ENCODE measurements around the gene UNC13A.

Gene UNC13A

GRCh38 chr19:17647071-17648020 is 40.8 kb downstream of the UNC13A start:
- H3K27ac ChIP-seq = no peak overlapping the region
- no peak overlapping the region for H3K4me3 ChIP-seq
- TF ChIP-seq CTCF (IDR thresholded peaks at IDR 0.05) = no peak
- DNase-seq (ENCODE audit: low spot score) = no peak

- H3K4me3 ChIP-seq = no peak overlapping the region
- no peak overlapping the region for H3K27ac ChIP-seq
- TF ChIP-seq CTCF (IDR thresholded peaks at IDR 0.05) = no peak
- DNase-seq (ENCODE audit: low spot score) = no peak
Measured at GRCh38 chr19:17646441-17646840, 41.7 kb downstream of the UNC13A start.

- DNase-seq (ENCODE audit: low spot score) = no peak
- Histone ChIP-seq H3K4me3 (no peak overlapping the region), H3K27ac (no peak overlapping the region)
- TF ChIP-seq CTCF (IDR thresholded peaks at IDR 0.05) = no peak
Measured at GRCh38 chr19:17645339-17645963, 42.7 kb downstream of the UNC13A start.

- TF ChIP-seq CTCF (IDR thresholded peaks at IDR 0.05) = no peak
- no peak overlapping the region for H3K27ac ChIP-seq
- no peak overlapping the region for H3K4me3 ChIP-seq
- no peak for DNase-seq (ENCODE audit: low spot score)
Measured at GRCh38 chr19:17642656-17643055, 45.5 kb downstream of the UNC13A start.

GRCh38 chr19:17641846-17642245 is 46.3 kb downstream of the UNC13A start:
- no peak for DNase-seq (ENCODE audit: low spot score)
- no peak for TF ChIP-seq CTCF (IDR thresholded peaks at IDR 0.05)
- Histone ChIP-seq H3K27ac (no peak overlapping the region), H3K4me3 (no peak overlapping the region)

GRCh38 chr19:17641181-17641580 is 47.0 kb downstream of the UNC13A start:
- Histone ChIP-seq H3K4me3 (no peak overlapping the region), H3K27ac (no peak overlapping the region)
- no peak for TF ChIP-seq CTCF (IDR thresholded peaks at IDR 0.05)
- no peak for DNase-seq (ENCODE audit: low spot score)
